SKM-1 (cell line): ENCODE data around the gene SEMA3A.

Experiments
- DNase-seq: peaks from one replicate; lab custom pipeline; 2025; ENCODE audit not compliant: unreplicated experiment; lab: John Stamatoyannopoulos, UW

The SEMA3A gene

GRCh38 chr7:84112771-84113170, 81.8 kb downstream of the SEMA3A start:
- no peak for DNase-seq

GRCh38 chr7:84111842-84112241, 82.7 kb downstream of the SEMA3A start:
- no peak for DNase-seq

- no peak for DNase-seq
Observed at GRCh38 chr7:84110400-84110799, 84.2 kb downstream of the SEMA3A start.

- DNase-seq, result no peak
Observed at GRCh38 chr7:84108787-84109186, 85.8 kb downstream of the SEMA3A start.

- DNase-seq, result no peak
Observed at GRCh38 chr7:84108119-84108518, 86.5 kb downstream of the SEMA3A start.

- DNase-seq, result no peak
Observed at GRCh38 chr7:84107259-84107658, 87.3 kb downstream of the SEMA3A start.

GRCh38 chr7:84106291-84106690, 88.3 kb downstream of the SEMA3A start:
- DNase-seq, result no peak

GRCh38 chr7:84105586-84105985, 89.0 kb downstream of the SEMA3A start:
- DNase-seq, result no peak

- no peak for DNase-seq
Observed at GRCh38 chr7:84104826-84105225, 89.8 kb downstream of the SEMA3A start.

- no peak for DNase-seq
Observed at GRCh38 chr7:84102213-84102612, 92.4 kb downstream of the SEMA3A start.

- no peak for DNase-seq
Observed at GRCh38 chr7:84100866-84101265, 93.7 kb downstream of the SEMA3A start.

GRCh38 chr7:84095971-84096370, 98.6 kb downstream of the SEMA3A start:
- no peak for DNase-seq

GRCh38 chr7:84092207-84092606, 102.4 kb downstream of the SEMA3A start:
- DNase-seq, result no peak

- no peak for DNase-seq
Observed at GRCh38 chr7:84091318-84091717, 103.3 kb downstream of the SEMA3A start.

- DNase-seq, result no peak
Observed at GRCh38 chr7:84088802-84089201, 105.8 kb downstream of the SEMA3A start.

- DNase-seq, result no peak
Observed at GRCh38 chr7:84085998-84086397, 108.6 kb downstream of the SEMA3A start.

- DNase-seq, result no peak
Observed at GRCh38 chr7:84085147-84085546, 109.4 kb downstream of the SEMA3A start.

GRCh38 chr7:84083846-84084245, 110.7 kb downstream of the SEMA3A start:
- DNase-seq, result no peak

- no peak for DNase-seq
Observed at GRCh38 chr7:84081973-84082522, 112.5 kb downstream of the SEMA3A start.

- DNase-seq, result no peak
Observed at GRCh38 chr7:84077336-84077735, 117.3 kb downstream of the SEMA3A start.

GRCh38 chr7:84076219-84076618, 118.4 kb downstream of the SEMA3A start:
- no peak for DNase-seq

- peak; percentile 20 for DNase-seq
Observed at GRCh38 chr7:84073186-84073875, 121.3 kb downstream of the SEMA3A start.

- DNase-seq, result no peak
Observed at GRCh38 chr7:84070770-84071169, 123.8 kb downstream of the SEMA3A start.
